ENCODE data around the gene CAMSAP2.

- no peak for TF ChIP-seq POLR2AphosphoS2 (IDR thresholded peaks at IDR 0.05; ENCODE audit: low read depth, low read length)
- no peak for TF ChIP-seq ZBTB40 (IDR thresholded peaks at IDR 0.05; ENCODE audit: borderline replicate concordance)
- TF ChIP-seq CEBPZ (IDR thresholded peaks at IDR 0.05; ENCODE audit: low read depth, low read length): no peak
- TF ChIP-seq CTCF (IDR thresholded peaks at IDR 0.05 in 2 of 3, conservative IDR thresholded peaks at IDR 0.05 in 1 of 3; ENCODE audit: control insufficient read depth in 2 of 3, extremely low read depth in 1 of 3, insufficient read depth in 1 of 3, low read depth in 3 of 3, low read length in 3 of 3): no peak
- TF ChIP-seq ETV6 (conservative IDR thresholded peaks at IDR 0.05 in 1 of 2, IDR thresholded peaks at IDR 0.05 in 1 of 2; ENCODE audit: borderline replicate concordance in 1 of 2, low read depth in 1 of 2): no peak
- no peak for TF ChIP-seq ESRRA (IDR thresholded peaks at IDR 0.05; ENCODE audit: low read length)
- TF ChIP-seq SRF (IDR thresholded peaks at IDR 0.05; ENCODE audit: low read depth in 2 of 2, low read length in 2 of 2): no peak
- TF ChIP-seq EP300 (IDR thresholded peaks at IDR 0.05; ENCODE audit: borderline replicate concordance in 1 of 2, control insufficient read depth in 1 of 2, low read depth in 2 of 2, low read length in 2 of 2): no peak
- no peak for TF ChIP-seq CHD1 (IDR thresholded peaks at IDR 0.05; ENCODE audit: low read depth, low read length)
- no peak for TF ChIP-seq EGR1 (IDR thresholded peaks at IDR 0.05; ENCODE audit: borderline replicate concordance in 1 of 2, low read depth in 2 of 2, low read length in 2 of 2)
- TF ChIP-seq CREB1 (IDR thresholded peaks at IDR 0.05; ENCODE audit: low read depth): no peak
Observed at GRCh38 chr1:200899451-200899915, 160.8 kb downstream of the CAMSAP2 start.

Measured in GM12878 (cell line).